ENCODE results near the gene DUSP2.

DUSP2 gene

GRCh38 chr2:96093528-96093927, 51.7 kb downstream of the DUSP2 start:
- H3K4me3 ChIP-seq (replicated peaks; ENCODE audit: low read depth, low read length): no peak overlapping the region
- no peak for DNase-seq (ENCODE audit: extremely low read depth, low read depth)
- no peak for TF ChIP-seq CTCF (IDR thresholded peaks at IDR 0.05; ENCODE audit: low read depth, low read length, missing control alignments)

All from HFF-Myc (cell line).